ENCODE data around the gene NLK.
"Not testable (repeated sequence)": the region's sequence is repeated elsewhere in the genome, so short reads cannot be mapped to it uniquely, and the experiment has no call there.

NLK gene

GRCh38 chr17:28226563-28227315 lies 184.3 kb downstream of the NLK start:
- FAIRE-seq (peak; percentile 57), DNase-seq (ENCODE audit: insufficient read length, low spot score) (no peak)

GRCh38 chr17:28227316-28228108 lies 185.0 kb downstream of the NLK start:
- FAIRE-seq = no peak
- peak; percentile 50 for DNase-seq (ENCODE audit: insufficient read length, low spot score)

DNA sequence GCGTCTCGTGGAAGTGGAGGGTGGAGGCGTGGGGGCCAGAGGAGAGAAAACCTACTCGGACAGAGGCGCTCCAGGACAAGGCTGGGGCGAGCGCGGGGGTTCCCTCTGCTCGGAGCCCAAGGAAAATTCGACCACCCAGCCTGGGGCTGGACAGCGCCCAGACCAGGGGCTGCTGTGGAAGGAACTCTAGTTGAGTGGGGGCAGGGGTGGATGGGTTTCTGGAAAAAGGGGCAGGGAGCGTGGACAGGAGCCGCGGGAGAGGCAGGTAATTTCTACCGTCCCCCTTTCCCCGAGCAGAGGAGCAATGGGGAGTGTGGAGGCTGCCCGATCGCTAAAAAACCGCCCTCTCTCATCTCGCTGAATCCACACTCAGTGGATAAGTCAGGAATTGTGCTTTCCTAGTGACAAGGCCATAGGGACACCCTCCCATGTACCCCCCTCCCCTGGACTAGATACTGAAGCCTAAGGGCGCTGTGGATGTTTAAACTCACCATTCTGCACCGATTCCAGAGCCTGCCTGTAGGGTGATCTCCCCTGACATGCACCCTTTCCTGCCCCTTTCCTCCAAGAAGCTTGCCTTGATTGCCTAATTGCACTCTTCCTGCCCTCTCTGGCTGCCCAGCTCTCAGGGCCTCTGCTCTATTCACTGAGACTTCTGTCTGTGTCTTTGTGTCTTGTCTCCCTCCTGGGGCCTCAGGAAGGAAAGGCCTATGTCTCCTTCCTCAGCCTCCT lies 185.8 kb downstream of the NLK start:
- FAIRE-seq = no peak
- no peak for DNase-seq (ENCODE audit: insufficient read length, low spot score)

GRCh38 chr17:28228986-28229729 lies 186.7 kb downstream of the NLK start:
- DNase-seq (ENCODE audit: insufficient read length, low spot score) = no peak

DNA sequence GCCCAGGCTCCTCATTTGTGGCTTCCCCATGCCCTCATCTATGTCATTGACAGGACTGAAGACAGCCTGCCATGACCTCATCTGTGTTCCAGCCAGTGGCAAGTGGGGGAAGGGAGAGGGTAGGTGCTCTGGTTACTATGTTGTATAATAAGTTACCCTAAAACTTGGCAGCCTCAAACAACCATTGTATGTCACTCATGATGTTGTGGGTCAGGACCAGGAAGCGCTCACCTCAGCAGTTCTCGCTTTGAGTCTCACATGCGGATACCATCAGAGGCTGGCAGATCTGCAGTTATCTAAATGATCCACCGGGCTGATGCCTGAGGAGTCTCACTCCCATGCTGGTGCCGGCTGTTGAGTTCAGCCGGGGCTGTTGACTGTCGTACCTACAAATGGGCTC lies 187.5 kb downstream of the NLK start:
- no peak for DNase-seq (ENCODE audit: insufficient read length, low spot score)

More at GRCh38 chr17:28228986-28229729, 186.7 kb downstream of the NLK start:
- no peak for FAIRE-seq

DNA sequence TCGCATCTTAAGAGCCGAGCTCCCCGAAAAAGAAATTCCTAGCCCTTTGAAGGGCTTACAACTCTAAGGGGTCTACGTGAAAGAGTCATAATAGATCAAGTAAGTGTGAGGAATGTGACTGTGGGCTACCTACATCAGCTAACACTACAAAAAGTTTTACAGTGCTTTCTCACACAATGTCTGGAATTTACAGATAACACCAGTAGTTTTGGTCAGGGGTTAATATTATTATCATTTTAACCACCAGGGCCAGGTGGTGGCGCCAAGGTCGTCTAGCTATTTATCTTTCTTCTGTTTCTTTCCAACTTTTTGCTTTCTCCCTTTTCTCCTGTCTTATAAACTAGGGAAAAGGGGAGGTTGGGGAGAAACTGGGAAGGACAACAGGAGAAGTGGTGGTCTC lies 188.1 kb downstream of the NLK start:
- not testable (repeated sequence) for DNase-seq (ENCODE audit: insufficient read length, low spot score); FAIRE-seq

More for the DNA sequence above, 187.5 kb downstream of the NLK start:
- FAIRE-seq = no peak

GRCh38 chr17:28231624-28232023 lies 189.1 kb downstream of the NLK start:
- DNase-seq (ENCODE audit: insufficient read length, low spot score) = not testable (repeated sequence)

DNA sequence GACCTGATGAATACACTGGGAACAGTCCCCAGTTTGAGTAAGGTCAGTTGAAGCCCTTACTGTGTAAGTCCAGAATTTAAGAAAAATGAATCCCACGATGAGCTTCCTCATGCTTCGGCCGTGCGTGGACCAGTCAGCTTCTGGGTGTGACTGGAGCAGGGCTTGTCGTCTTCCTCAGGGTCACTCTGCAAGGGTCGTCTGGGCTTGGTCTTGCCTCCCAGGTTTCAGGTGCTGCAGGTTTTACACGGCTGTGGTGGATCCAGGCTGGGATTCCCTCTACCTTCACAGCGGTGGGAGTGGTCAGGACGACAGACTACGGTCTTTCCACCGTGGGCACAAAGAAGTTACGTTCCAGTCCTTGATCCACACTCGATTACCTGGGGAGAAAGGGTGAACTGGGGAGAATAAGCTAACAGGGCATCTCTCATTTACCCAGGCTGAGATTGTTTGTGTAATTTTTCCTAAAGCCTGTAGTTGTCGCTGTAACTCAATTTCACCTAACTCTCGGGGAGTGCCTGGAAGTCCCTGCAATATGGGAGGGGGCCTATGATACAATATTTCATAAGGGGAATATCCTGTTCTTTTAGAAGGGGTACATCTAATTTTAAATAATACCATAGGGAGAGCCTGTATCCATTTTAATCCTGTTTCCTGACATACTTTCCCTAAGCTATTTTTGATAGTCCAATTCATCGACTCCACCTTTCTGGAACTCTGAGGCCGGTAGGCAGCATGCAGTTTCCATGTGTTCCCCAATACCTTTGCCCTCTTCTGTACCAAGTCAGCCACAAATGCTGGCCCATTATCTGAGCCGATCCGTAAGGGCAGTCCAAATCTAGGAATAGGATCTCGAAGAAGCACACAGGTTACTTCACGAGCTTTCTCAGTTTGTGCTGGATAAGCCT lies 190.7 kb downstream of the NLK start:
- FAIRE-seq; DNase-seq (ENCODE audit: insufficient read length, low spot score): not testable (repeated sequence)

More at GRCh38 chr17:28231624-28232023, 189.1 kb downstream of the NLK start:
- not testable (repeated sequence) for FAIRE-seq

GRCh38 chr17:28233872-28234856 lies 191.7 kb downstream of the NLK start:
- FAIRE-seq = not testable (repeated sequence)

DNA sequence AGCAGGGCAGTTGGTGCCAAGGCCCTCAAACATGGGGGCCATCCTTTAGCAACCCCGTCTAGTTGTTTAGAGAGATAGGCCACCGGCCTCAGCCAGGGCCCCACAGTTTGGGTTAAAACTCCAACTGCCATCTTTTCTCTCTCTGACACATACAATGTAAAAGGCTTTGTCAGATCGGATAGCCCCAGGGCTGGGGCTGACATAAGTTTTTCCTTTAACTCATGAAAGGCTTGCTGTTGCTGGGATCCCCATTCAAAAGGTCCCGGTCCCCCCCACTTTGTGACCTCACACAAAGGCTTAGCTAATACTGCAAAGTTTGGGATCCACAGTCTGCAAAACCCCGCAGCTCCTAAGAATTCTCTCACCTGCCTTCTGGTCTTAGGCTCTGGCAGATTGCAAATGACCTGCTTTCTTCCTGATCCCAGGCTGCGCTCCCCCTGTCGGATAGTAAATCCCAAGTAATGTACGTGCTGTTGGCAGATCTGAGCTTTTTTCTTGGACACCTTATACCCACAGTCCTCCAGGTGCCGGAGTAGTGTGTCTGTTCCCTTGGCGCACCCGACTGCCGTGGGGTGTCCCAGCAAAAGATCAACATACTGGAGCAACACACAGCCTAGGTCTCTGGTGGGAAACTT lies 192.7 kb downstream of the NLK start:
- FAIRE-seq = not testable (repeated sequence)

More at GRCh38 chr17:28233872-28234856, 191.7 kb downstream of the NLK start:
- DNase-seq (ENCODE audit: insufficient read length, low spot score) = not testable (repeated sequence)

DNA sequence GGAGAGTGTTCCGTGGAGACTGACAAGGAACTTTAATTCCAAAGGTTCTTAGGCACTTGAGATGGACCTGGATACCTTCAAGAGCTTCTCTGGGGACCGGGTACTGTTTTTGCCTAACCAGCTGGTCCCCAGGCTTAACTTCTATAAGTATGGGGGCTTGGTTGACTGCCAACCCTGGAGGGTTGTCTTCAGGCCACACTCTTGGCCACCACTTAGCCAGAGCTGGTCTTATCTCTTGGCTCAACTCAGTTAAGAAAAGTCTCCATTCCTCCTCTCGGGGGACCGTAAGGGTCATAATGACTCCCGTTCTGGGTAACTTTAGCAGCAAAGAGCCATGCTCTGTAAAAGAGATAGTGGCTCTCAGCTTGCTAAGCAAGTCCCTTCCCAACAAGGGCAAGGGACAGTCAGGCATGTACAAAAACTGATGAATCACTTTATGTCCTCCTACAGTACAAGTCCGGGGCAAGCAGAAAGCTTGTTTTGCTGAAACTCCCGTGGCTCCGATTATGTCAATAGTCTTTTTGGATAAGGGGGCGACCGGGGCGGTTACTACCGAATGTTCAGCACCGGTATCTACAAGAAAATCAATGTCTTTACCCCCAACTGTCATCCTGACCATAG lies 193.7 kb downstream of the NLK start:
- not testable (repeated sequence) for DNase-seq (ENCODE audit: insufficient read length, low spot score); FAIRE-seq

More for the DNA sequence above, 192.7 kb downstream of the NLK start:
- not testable (repeated sequence) for DNase-seq (ENCODE audit: insufficient read length, low spot score)

GRCh38 chr17:28238547-28239270 lies 196.2 kb downstream of the NLK start:
- FAIRE-seq = not testable (repeated sequence)

DNA sequence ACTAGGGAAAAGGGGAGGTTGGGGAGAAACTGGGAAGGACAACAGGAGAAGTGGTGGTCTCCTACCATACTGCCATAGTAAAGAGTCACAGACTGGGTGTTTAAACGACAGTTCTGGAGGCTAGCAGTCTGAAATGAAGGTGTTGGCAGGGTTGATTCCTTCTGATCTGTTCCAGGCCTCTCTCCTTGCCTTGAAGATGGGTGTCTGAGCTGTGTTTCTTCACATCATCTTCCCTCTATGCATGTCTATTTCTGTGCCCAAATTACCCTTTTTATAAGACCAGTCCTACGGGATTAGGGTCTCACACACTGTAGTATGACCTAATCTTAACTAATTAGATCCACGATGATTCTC lies 196.8 kb downstream of the NLK start:
- FAIRE-seq (no peak), DNase-seq (ENCODE audit: insufficient read length, low spot score) (no peak)

More at GRCh38 chr17:28238547-28239270, 196.2 kb downstream of the NLK start:
- DNase-seq (ENCODE audit: insufficient read length, low spot score) = not testable (repeated sequence)

- FAIRE-seq = no peak
Measured at GRCh38 chr17:28240688-28241340, 198.3 kb downstream of the NLK start.

DNA sequence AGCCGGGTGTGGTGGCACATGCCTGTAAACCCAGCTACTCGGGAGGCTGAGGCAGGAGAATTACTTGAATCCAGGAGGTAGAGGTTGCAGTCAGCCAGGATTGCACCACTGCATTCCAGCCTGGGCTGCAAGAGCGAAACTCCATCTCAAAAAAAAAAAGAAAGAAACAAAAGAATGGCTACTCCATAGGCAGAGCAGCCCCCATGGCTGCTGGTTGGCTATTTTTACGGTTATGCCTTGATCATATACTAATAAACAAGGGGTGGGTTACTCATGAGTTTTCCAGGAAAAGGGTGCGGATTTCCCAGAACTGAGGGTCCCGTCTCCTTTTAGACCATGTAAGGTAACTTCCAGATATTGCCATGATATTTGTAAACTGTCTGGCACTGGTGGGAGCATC lies 200.3 kb downstream of the NLK start:
- no peak for FAIRE-seq

More at GRCh38 chr17:28240688-28241340, 198.3 kb downstream of the NLK start:
- DNase-seq (ENCODE audit: insufficient read length, low spot score) = no peak

DNA sequence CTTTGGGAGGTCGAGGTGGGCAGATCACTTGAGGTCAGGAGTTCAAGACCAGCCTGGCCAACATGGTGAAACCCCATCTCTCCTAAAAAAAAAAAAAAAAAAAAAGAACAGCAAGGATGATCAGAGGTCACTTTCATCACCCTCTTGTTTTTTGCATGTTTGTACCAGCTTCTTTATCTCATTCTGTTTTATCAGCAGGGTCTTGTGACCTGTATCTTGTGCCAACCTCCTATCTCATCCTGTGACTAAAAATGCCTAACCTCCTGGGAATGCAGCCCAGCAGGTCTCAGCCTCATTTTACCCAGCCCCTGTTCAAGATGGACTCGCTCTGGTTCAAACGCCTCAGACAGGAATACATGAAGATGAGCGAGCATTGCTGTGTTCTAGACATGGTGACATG lies 200.8 kb downstream of the NLK start:
- DNase-seq (ENCODE audit: insufficient read length, low spot score); FAIRE-seq: not testable (repeated sequence)

More for the DNA sequence above, 200.3 kb downstream of the NLK start:
- no peak for DNase-seq (ENCODE audit: insufficient read length, low spot score)
